Measurements from ENCODE around the gene ARFGAP1. TPM values are rescaled to one million over a fixed set of nuclear protein-coding genes. Genes with fewer than 3 reads are reported as not detected.

ARFGAP1 gene
- polyA plus RNA-seq, 1 donor (not counting 4 experiments of a cell fraction or from before 2014, with no cell fraction given): 31.5 TPM

DNA sequence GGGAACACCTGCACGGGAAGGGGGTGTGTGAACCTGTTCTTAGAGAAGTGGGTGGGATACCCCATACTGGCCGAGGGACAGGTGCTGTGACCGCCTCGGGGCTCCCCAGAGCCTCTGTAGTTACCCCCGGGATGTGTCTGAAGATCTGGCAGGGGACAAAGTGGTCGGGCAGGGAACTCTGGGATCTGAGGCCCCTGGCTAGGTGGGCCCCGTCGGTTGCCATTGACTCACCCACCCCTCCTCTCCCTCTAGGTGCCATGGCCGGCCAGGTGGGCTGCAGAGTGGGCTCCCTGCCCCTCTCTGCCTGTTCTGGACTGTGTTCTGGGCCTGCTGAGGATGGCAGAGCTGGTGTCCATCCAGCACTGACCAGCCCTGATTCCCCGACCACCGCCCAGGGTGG, 32.6 kb upstream of the ARFGAP1 start:
- H3K9me3 ChIP-seq (ENCODE audit: control insufficient read depth, low read depth, low read length): no peaks in the 10 kb centered on the region
- H2AFZ ChIP-seq (ENCODE audit: control insufficient read depth, low read length): no peak overlapping the region
- no peak for DNase-seq (ENCODE audit: low read depth, low spot score)
- no peaks in the 10 kb centered on the region for H3K79me2 ChIP-seq (ENCODE audit: control insufficient read depth, insufficient read depth, low read length)
- H3K9ac ChIP-seq (ENCODE audit: control insufficient read depth, extremely low read depth, insufficient read depth, low read length): no peak overlapping the region
- no peaks in the 10 kb centered on the region for H4K20me1 ChIP-seq (ENCODE audit: control insufficient read depth, extremely low read depth, insufficient read depth, low read length)
- no peak for FAIRE-seq
- dilution Hi-C loops (cut with MboI; ENCODE audit: extremely low pct_ligation_motif_present, low sequenced_read_pairs): no loop called here
- H3K36me3 ChIP-seq (ENCODE audit: control insufficient read depth in 2 of 2, extremely low read depth in 1 of 2, insufficient read depth in 2 of 2, low read length in 2 of 2): no peaks in the 10 kb centered on the region
- no peak overlapping the region for H3K27ac ChIP-seq (ENCODE audit: control insufficient read depth, insufficient read depth, low read length)
- H3K9me1 ChIP-seq (ENCODE audit: control insufficient read depth, extremely low read depth, insufficient read depth, low read length): no peaks in the 10 kb centered on the region
- H3K4me3 ChIP-seq (ENCODE audit: control insufficient read depth in 2 of 3, extremely low read depth in 1 of 3, insufficient read depth in 2 of 3, low read depth in 1 of 3, low read length in 3 of 3): no peak overlapping the region
- TF ChIP-seq, protein P1, sequence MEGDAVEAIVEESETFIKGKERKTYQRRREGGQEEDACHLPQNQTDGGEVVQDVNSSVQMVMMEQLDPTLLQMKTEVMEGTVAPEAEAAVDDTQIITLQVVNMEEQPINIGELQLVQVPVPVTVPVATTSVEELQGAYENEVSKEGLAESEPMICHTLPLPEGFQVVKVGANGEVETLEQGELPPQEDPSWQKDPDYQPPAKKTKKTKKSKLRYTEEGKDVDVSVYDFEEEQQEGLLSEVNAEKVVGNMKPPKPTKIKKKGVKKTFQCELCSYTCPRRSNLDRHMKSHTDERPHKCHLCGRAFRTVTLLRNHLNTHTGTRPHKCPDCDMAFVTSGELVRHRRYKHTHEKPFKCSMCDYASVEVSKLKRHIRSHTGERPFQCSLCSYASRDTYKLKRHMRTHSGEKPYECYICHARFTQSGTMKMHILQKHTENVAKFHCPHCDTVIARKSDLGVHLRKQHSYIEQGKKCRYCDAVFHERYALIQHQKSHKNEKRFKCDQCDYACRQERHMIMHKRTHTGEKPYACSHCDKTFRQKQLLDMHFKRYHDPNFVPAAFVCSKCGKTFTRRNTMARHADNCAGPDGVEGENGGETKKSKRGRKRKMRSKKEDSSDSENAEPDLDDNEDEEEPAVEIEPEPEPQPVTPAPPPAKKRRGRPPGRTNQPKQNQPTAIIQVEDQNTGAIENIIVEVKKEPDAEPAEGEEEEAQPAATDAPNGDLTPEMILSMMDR (optimal IDR thresholded peaks at IDR 0.05 in 1 of 3, IDR thresholded peaks at IDR 0.05 in 1 of 3, conservative IDR thresholded peaks at IDR 0.05 in 1 of 3; ENCODE audit: extremely low read depth in 1 of 3, insufficient read depth in 2 of 3, low read length in 3 of 3): no peak
- TF ChIP-seq EZH2 (IDR thresholded peaks at IDR 0.05; ENCODE audit: low read length): no peak
- H3K4me1 ChIP-seq (ENCODE audit: control insufficient read depth, extremely low read depth, insufficient read depth, low read length): no peaks in the 10 kb centered on the region
- no peak overlapping the region for H3K4me2 ChIP-seq (ENCODE audit: control insufficient read depth, extremely low read depth, insufficient read depth, low read depth, low read length)
- H3K27me3 ChIP-seq (ENCODE audit: control insufficient read depth, extremely low read depth, insufficient read depth, low read length): peaks cover 11% of the 10 kb centered on the region

DNA sequence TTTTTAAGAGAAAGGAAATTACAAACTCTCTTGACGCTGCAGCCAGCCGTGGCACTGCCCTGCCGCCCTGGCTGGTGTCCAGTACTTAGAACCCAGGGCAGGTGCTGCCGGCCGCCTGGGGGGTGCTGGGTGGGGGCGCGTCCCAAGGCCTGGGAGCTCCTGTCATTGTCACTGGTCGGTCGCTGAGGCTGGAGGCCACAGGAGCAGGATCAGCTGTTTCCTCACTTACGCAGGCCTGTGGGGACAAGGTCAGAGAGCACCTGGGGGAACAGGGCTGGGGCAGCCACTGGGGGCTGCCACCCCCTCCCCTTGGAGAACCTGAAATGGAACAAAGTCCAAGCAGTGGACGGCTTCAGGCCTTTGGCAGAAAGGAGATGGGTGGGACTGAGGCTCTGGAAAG, 31.3 kb upstream of the ARFGAP1 start:
- peaks cover 11% of the 10 kb centered on the region for H3K27me3 ChIP-seq (ENCODE audit: control insufficient read depth, extremely low read depth, insufficient read depth, low read length)
- H3K9ac ChIP-seq (ENCODE audit: control insufficient read depth, extremely low read depth, insufficient read depth, low read length): no peak overlapping the region
- dilution Hi-C loops (cut with MboI; ENCODE audit: extremely low pct_ligation_motif_present, low sequenced_read_pairs): no loop called here
- no peaks in the 10 kb centered on the region for H3K9me1 ChIP-seq (ENCODE audit: control insufficient read depth, extremely low read depth, insufficient read depth, low read length)
- no peak overlapping the region for H3K4me2 ChIP-seq (ENCODE audit: control insufficient read depth, extremely low read depth, insufficient read depth, low read depth, low read length)
- H3K27ac ChIP-seq (ENCODE audit: control insufficient read depth, insufficient read depth, low read length): no peak overlapping the region
- no peak overlapping the region for H3K4me3 ChIP-seq (ENCODE audit: control insufficient read depth in 2 of 3, extremely low read depth in 1 of 3, insufficient read depth in 2 of 3, low read depth in 1 of 3, low read length in 3 of 3)
- TF ChIP-seq, protein P1 (optimal IDR thresholded peaks at IDR 0.05 in 1 of 3, IDR thresholded peaks at IDR 0.05 in 1 of 3, conservative IDR thresholded peaks at IDR 0.05 in 1 of 3; ENCODE audit: extremely low read depth in 1 of 3, insufficient read depth in 2 of 3, low read length in 3 of 3): no peak
- TF ChIP-seq EZH2 (IDR thresholded peaks at IDR 0.05; ENCODE audit: low read length): no peak
- no peak overlapping the region for H2AFZ ChIP-seq (ENCODE audit: control insufficient read depth, low read length)
- no peaks in the 10 kb centered on the region for H3K79me2 ChIP-seq (ENCODE audit: control insufficient read depth, insufficient read depth, low read length)
- no peaks in the 10 kb centered on the region for H3K9me3 ChIP-seq (ENCODE audit: control insufficient read depth, low read depth, low read length)
- no peaks in the 10 kb centered on the region for H3K4me1 ChIP-seq (ENCODE audit: control insufficient read depth, extremely low read depth, insufficient read depth, low read length)
- H3K36me3 ChIP-seq (ENCODE audit: control insufficient read depth in 2 of 2, extremely low read depth in 1 of 2, insufficient read depth in 2 of 2, low read length in 2 of 2): no peaks in the 10 kb centered on the region
- no peaks in the 10 kb centered on the region for H4K20me1 ChIP-seq (ENCODE audit: control insufficient read depth, extremely low read depth, insufficient read depth, low read length)
- no peak for DNase-seq (ENCODE audit: low read depth, low spot score)
- no peak for FAIRE-seq
